ENCODE data around the gene TPSG1.
"Not testable (repeated sequence)": the region's sequence is repeated elsewhere in the genome, so short reads cannot be mapped to it uniquely, and the experiment has no call there.

The TPSG1 gene

DNA sequence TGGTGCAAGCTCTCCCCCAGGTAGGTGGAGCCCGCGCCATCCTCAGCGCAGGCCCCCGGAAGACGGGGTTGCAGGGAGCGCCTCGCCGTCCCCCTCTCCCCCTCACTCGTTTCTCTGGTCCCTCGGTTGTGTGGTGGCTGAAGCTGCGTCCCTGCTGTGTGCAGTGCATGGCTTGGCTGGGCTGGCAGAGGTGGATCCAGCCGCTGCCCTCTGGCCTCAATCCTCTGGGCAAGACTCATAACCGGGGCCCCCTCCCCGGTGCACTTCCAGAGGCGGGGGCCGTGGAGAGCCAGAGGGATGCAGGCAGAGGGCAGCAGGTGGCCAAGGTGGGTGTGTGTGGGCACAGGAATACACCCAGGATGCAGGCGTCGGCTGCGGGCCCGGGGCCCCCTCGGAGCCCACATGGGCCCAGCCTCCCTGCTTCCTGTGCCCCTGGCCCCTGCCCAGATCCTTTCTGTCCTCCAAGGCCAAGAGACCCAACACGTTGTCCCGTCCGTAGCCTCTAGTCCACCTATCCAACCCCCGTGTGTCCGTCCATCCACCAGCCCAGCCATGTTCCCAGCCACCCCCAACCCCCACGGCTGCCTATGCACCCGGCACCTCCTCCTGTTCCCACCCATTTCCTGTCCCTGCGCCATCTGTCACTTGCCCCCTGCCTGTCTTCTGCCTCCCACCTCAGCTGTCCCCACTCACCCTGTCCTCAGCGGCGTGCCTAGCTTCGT, 9.3 kb downstream of the TPSG1 start:
- DNase-seq = no peak

GRCh38 chr16:1214719-1215118, 10.3 kb downstream of the TPSG1 start:
- DNase-seq = no peak

GRCh38 chr16:1213796-1214372, 11.2 kb downstream of the TPSG1 start:
- DNase-seq = no peak

DNA sequence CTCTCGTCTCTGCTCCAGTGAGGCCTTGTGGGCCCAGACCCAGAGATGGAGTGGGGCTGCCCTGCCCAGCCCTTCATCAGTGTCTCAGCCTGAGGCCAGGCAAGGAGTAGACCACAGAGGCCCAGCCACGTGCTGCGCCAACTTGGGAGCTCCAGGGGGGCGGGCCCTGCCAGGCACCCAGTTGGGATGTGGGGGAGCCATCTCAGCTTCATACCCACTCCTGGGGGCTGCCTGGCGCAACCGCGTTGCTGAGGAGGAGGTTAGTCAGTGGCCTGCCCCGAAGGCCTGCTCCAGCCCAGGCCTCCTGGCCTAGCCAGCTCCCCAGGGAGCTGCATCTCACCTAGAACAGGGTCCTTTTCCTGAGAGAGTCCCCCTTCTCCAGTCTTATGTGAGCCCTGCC, 11.8 kb downstream of the TPSG1 start:
- no peak for DNase-seq

DNA sequence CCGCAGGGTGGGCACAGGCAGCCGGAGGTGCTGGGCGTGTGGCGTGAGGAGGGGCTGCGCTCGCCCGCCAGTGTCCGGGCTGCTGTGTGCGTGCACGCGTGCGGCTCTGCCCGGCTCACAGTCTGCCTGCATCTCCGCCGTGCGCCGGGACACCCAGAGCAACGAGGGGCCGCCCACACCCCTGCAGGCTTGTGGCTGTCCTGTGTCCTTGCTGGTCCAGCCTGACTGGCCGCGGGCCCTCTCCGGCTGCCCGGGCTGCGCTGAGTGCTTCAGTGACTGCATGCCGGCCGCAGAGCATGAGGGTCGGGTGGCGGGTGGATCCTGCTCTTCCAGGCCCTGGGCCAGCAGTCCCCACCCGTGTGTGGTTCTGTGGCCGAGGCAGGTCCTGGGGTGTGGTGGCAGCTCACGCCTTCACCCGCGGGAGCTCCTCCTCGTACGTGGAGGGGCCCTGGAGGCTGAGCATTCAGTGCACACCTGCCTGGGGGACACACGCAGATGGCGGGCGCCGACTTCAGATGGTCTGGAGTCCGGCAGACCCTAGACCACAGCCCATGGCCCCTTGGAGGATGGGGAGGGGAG, 12.4 kb downstream of the TPSG1 start:
- no peak for DNase-seq

GRCh38 chr16:1211451-1212268, 13.4 kb downstream of the TPSG1 start:
- DNase-seq = no peak

GRCh38 chr16:1210461-1210860, 14.6 kb downstream of the TPSG1 start:
- no peak for DNase-seq

DNA sequence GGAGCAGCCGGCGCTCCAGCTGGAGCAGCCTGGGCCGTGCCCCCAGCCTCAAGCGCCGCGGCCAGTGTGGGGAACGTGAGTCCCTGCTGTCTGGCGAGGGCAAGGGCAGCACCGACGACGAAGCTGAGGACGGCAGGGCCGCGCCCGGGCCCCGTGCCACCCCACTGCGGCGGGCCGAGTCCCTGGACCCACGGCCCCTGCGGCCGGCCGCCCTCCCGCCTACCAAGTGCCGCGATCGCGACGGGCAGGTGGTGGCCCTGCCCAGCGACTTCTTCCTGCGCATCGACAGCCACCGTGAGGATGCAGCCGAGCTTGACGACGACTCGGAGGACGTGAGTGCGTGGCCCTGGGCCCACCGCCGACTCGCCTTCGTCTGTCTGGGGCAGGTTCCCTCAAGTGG, 16.0 kb downstream of the TPSG1 start:
- no peak for DNase-seq

GRCh38 chr16:1208239-1208830, 16.7 kb downstream of the TPSG1 start:
- no peak for DNase-seq

GRCh38 chr16:1206786-1207185, 18.3 kb downstream of the TPSG1 start:
- DNase-seq = no peak

DNA sequence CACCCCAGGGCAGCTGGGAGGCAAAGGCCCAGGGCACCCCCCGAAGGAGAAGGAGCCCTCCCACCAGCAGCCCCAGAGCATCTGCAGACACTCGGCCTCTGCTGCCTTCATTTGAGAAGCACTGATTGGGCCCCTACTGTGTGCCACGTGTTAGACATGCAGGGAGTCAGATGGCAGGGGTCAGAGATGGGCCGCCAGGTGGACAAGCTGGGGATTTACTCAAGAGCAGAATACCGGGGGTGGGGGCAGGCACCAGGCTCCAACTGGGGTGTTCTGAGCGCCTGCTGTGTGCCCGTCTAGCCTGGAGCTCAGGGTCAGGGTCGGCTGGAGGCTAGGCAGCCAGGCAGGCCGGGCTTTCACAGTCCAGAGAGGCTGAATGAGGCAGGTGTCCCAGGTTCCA, 18.7 kb downstream of the TPSG1 start:
- DNase-seq = no peak

DNA sequence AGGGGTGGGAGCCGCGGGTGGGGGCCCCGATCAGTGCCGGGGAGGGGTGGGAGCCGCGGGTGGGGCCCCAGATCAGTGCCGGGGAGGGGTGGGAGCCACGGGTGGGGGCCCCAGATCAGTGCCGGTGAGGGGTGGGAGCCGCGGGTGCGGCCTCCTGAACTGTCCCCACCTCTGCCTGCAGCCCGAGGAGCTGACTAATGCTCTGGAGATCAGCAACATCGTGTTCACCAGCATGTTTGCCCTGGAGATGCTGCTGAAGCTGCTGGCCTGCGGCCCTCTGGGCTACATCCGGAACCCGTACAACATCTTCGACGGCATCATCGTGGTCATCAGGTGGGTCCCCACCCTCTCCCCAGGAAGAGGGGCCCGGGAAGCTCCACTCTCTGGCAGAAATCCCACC, 20.1 kb downstream of the TPSG1 start:
- no peak for DNase-seq

- no peak for DNase-seq
Observed at GRCh38 chr16:1202274-1202673, 22.8 kb downstream of the TPSG1 start.

GRCh38 chr16:1201444-1201843, 23.6 kb downstream of the TPSG1 start:
- no peak for DNase-seq

DNA sequence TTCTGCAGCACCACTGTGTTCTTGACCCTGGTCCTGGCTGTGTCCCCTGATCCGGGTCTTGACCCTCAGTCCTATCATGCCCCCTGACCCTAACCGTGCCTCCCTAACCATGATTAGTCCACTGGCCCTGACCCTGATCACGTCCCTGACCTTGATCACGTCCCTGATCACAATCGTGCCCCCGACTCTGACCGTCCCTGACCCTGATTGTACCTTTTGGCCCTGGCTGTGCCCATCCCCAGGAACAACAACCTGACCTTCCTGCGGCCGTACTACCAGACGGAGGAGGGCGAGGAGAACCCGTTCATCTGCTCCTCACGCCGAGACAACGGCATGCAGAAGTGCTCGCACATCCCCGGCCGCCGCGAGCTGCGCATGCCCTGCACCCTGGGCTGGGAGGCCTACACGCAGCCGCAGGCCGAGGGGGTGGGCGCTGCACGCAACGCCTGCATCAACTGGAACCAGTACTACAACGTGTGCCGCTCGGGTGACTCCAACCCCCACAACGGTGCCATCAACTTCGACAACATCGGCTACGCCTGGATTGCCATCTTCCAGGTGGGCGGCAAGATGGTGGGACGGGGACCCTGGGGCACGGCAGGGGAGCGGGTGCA, 24.9 kb downstream of the TPSG1 start:
- DNase-seq = no peak

DNA sequence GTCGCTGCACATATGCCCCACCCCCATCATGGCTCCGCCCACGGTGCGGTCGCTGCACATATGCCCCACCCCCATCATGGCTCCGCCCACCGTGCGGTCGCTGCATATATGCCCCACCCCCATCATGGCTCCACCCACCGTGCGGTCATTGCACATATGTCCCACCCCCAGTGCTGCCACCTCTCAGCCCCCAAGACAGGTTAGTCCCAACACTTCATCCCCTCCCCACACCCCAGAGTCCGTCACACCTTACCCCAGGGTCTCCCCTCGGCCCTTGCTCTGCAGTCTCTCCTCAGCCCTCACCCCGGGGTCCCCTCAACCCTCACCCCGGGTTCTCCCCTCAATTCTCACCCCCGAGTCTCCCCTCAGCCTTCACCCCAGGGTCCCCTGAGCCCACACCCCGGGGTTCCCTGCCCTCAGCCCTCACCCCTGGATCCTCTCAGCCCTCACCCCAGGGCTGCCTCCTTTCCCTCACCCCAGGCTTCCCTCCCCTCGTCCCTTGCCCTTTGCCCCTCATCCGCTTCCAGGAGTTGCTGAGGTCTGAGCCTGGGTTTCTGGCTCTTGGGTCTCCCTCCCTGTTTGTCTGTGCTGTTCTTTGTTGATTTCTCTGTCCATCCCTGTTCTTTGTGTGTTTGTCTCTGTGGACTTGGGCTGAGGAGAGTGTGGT, 25.6 kb downstream of the TPSG1 start:
- DNase-seq = no peak

DNA sequence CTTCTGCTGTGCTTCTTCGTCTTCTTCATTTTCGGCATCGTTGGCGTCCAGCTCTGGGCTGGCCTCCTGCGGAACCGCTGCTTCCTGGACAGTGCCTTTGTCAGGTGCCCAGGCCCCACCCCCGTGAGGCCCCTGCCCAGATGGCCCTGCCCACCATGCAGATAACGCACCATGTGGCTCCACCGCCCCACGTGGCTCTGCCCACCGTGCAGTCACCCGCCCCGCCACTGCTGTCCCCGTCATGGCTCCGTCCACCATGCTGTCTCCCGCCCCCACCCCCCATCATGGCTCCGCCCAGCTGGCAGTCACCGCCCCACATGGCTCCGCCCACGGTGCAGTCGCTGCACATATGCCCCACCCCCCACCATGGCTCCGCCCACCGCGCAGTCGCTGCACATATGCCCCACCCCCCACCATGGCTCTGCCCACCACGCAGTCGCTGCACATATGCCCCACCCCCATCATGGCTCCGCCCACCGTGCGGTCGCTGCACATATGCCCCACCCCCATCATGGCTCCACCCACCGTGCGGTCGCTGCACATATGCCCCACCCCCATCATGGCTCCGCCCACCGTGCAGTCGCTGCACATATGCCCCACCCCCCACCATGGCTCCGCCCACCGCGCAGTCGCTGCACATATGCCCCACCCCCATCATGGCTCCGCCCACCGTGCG, 26.3 kb downstream of the TPSG1 start:
- DNase-seq = not testable (repeated sequence)

DNA sequence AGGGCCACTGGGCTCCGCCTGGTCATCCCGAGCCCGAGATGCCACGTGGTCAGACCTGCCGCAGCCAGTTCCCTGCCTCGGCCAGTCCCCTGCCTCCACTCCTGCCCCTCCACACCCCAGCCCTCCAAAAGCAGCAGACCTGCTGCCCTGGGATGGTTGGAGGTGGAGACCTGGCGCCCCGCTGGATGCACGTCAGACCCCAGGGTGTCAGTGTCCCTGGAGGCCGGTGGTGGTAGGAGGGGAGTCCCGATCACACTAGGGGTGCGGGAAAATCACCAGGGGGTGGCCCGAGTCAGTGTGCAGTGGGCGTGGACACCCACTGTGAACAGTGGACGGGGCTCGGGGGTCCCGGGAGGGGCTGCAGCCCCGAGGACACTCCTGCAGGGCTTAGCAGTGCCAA, 26.9 kb downstream of the TPSG1 start:
- no peak for DNase-seq

GRCh38 chr16:1197237-1197866, 27.7 kb downstream of the TPSG1 start:
- no peak for DNase-seq

- no peak for DNase-seq
Observed at GRCh38 chr16:1196494-1196893, 28.6 kb downstream of the TPSG1 start.

- DNase-seq = no peak
Observed at GRCh38 chr16:1195393-1195666, 29.7 kb downstream of the TPSG1 start.

Measured in fibroblast of skin of scalp (primary cell).